ENCODE data around the gene CEP170B. TPM values are rescaled to one million over a fixed set of nuclear protein-coding genes. Genes with fewer than 3 reads are reported as not detected.

The CEP170B gene
- total and polyA plus RNA-seq, 2 donors (not counting 3 experiments of a cell fraction or from before 2014, with no cell fraction given), result 13.9 to 38.6 TPM

- Histone ChIP-seq H3K27me3 (ENCODE audit: control insufficient read depth in 2 of 2, insufficient read depth in 2 of 2, low read length in 2 of 2) (no peaks in the 10 kb centered on the region), H3K9me3 (replicated peaks; ENCODE audit: control insufficient read depth, insufficient read depth, low read length) (no peaks in the 10 kb centered on the region), H3K79me2 (ENCODE audit: control insufficient read depth, insufficient read depth, low read length) (no peaks in the 10 kb centered on the region), H3K9ac (replicated peaks; ENCODE audit: extremely low read depth, insufficient read depth, low read length) (no peak overlapping the region), H3K4me1 (ENCODE audit: control insufficient read depth, extremely low read depth, insufficient read depth, low read length) (peaks cover 10% of the 10 kb centered on the region), H4K20me1 (replicated peaks; ENCODE audit: control insufficient read depth, extremely low read depth, insufficient read depth, low read length) (no peaks in the 10 kb centered on the region), H3K4me2 (ENCODE audit: insufficient read depth, low read length) (no peak overlapping the region), H3K4me3 (replicated peaks in 1 of 3; ENCODE audit: insufficient read depth in 1 of 3, low read depth in 1 of 3, low read length in 3 of 3) (no peak overlapping the region), H3K9me1 (replicated peaks; ENCODE audit: control insufficient read depth, extremely low read depth, insufficient read depth, low read length) (no peaks in the 10 kb centered on the region), H2AFZ (ENCODE audit: low read depth, low read length) (no peak overlapping the region), H3K36me3 (ENCODE audit: control insufficient read depth in 2 of 2, extremely low read depth in 1 of 2, insufficient read depth in 2 of 2, low read length in 2 of 2) (no peaks in the 10 kb centered on the region), H3K27ac (ENCODE audit: insufficient read depth, low read depth, low read length) (no peak overlapping the region)
- intact Hi-C loops (cut with micrococcal nuclease), result no loop called here
- TF ChIP-seq JUN (IDR thresholded peaks at IDR 0.05; ENCODE audit: borderline replicate concordance, insufficient read depth, insufficient read length, low read depth), result no peak
- no peak for TF ChIP-seq GATA2 (IDR thresholded peaks at IDR 0.05; ENCODE audit: insufficient read depth, insufficient read length, low read depth, low read length)
- no peak for TF ChIP-seq EZH2 (IDR thresholded peaks at IDR 0.05; ENCODE audit: borderline replicate concordance, low read depth, low read length, severe bottlenecking)
- no peak for TF ChIP-seq POLR2AphosphoS5 (IDR thresholded peaks at IDR 0.05; ENCODE audit: insufficient read depth, low read depth, low read length)
- TF ChIP-seq MAX (IDR thresholded peaks at IDR 0.05; ENCODE audit: insufficient read depth, insufficient read length), result no peak
- TF ChIP-seq CTCF (IDR thresholded peaks at IDR 0.05; ENCODE audit: extremely low read depth in 1 of 2, insufficient read depth in 1 of 2, low read depth in 1 of 2, low read length in 2 of 2), result no peak
- no peak for TF ChIP-seq POLR2A (IDR thresholded peaks at IDR 0.05; ENCODE audit: low read depth, low read length)
- no peak for TF ChIP-seq FOS (IDR thresholded peaks at IDR 0.05; ENCODE audit: borderline replicate concordance, insufficient read depth, low read length)
- no peak for TF ChIP-seq MYC (IDR thresholded peaks at IDR 0.05; ENCODE audit: low read depth, low read length)
- dilution Hi-C loops (cut with MboI; ENCODE audit: extremely low pct_ligation_motif_present, low sequenced_read_pairs), result no loop called here
- ChIA-PET POLR2A (no interaction called here), CTCF (interaction anchor here (5.0 kb wide), 1 partner anchor 53 kb away, joined by 67 read pairs; no protein-coding TSS in a partner anchor)
- no peak for DNase-seq (ENCODE audit: low read depth, low spot score)
- no TSS peak for BruUV-seq (replicated peaks)
- no peak for FAIRE-seq
Observed at GRCh38 chr14:104822821-104823615, 42.0 kb upstream of the CEP170B start.
